ENCODE measurements around the gene KIAA0930.

DNA sequence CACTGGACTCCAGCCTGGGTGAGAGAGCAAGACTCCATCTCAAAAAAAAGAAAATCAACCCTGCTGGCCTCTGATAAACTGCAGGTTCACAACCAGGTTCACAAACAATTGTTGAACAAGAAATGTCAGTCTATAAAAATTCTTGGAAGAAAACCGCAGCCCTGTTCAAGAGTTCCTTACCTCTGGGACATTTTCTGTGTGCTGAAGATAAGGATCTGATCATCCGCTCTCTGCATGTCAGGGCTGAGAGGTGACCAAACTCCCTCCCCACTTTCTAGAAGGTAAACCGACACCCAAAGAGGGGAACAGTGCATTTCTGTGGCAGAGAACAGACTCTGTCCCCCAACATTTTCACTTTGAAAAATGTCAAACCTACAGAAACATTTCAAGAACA, 39.9 kb upstream of the KIAA0930 start:
- TF ChIP-seq, protein P1, sequence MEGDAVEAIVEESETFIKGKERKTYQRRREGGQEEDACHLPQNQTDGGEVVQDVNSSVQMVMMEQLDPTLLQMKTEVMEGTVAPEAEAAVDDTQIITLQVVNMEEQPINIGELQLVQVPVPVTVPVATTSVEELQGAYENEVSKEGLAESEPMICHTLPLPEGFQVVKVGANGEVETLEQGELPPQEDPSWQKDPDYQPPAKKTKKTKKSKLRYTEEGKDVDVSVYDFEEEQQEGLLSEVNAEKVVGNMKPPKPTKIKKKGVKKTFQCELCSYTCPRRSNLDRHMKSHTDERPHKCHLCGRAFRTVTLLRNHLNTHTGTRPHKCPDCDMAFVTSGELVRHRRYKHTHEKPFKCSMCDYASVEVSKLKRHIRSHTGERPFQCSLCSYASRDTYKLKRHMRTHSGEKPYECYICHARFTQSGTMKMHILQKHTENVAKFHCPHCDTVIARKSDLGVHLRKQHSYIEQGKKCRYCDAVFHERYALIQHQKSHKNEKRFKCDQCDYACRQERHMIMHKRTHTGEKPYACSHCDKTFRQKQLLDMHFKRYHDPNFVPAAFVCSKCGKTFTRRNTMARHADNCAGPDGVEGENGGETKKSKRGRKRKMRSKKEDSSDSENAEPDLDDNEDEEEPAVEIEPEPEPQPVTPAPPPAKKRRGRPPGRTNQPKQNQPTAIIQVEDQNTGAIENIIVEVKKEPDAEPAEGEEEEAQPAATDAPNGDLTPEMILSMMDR (IDR thresholded peaks at IDR 0.05): peak in 2 of 4 experiments; percentile 49 to 63
- TF ChIP-seq POLR2A (IDR thresholded peaks at IDR 0.05) (no peak), POLR2AphosphoS5 (IDR thresholded peaks at IDR 0.05) (peak; percentile 85)
